Glutamatergic neuron (in vitro differentiated cells): Measurements from ENCODE around the gene NECTIN1. TPM values are rescaled to one million over a fixed set of nuclear protein-coding genes. Genes with fewer than 3 reads are reported as not detected.

ENCODE experiments used
- DNase-seq: peaks from one replicate; pipeline ENCODE4 v3.0.0; 2022
- H3K27ac Mint-ChIP-seq: one replicate; pipeline ENCODE4 v1.8.0; 2020; ENCODE audit warnings: mild to moderate bottlenecking, mixed read lengths, inconsistent platforms; ENCODE audit not compliant: unreplicated experiment
- H3K27me3 Mint-ChIP-seq: one replicate; pipeline ENCODE4 v1.8.0; 2020; ENCODE audit warnings: mild to moderate bottlenecking, moderate library complexity, mixed read lengths, inconsistent platforms; ENCODE audit not compliant: unreplicated experiment
- H3K36me3 Mint-ChIP-seq: one replicate; pipeline ENCODE4 v1.8.0; 2020; ENCODE audit warnings: mild to moderate bottlenecking, mixed read lengths, inconsistent platforms; ENCODE audit not compliant: unreplicated experiment
- H3K4me1 Mint-ChIP-seq: one replicate; pipeline ENCODE4 v1.8.0; 2020; ENCODE audit warnings: mild to moderate bottlenecking, low read depth, mixed read lengths, inconsistent platforms; ENCODE audit not compliant: unreplicated experiment
- H3K4me3 Mint-ChIP-seq: one replicate; pipeline ENCODE4 v1.8.0; 2020; ENCODE audit warnings: mild to moderate bottlenecking, mixed read lengths, inconsistent platforms; ENCODE audit not compliant: unreplicated experiment
- H3K9me3 Mint-ChIP-seq: one replicate; pipeline ENCODE4 v1.8.0; 2020; ENCODE audit warnings: mild to moderate bottlenecking, moderate library complexity, mixed read lengths, inconsistent platforms; ENCODE audit not compliant: unreplicated experiment
- total RNA-seq: library from RNA; stranded (reverse); fragmentation: NEBNext Ultra II Directional; extraction: Animal tissue kit (Norgen Biotek cat#: 25700); gene quantifications from one replicate; pipeline ENCODE4 v1.2.1, GENCODE V29; 2021; ENCODE audit not compliant: unreplicated experiment
- TF ChIP-seq, protein P1 (sequence below): fragments of 200-600 bp; sonication (generic); IDR thresholded peaks from one replicate; pipeline ENCODE4 v1.5.0; 2021; ENCODE audit not compliant: partially characterized antibody, unreplicated experiment

NECTIN1 gene
- total RNA-seq, 1 donor from 2014 or later = 26.0 TPM

DNA sequence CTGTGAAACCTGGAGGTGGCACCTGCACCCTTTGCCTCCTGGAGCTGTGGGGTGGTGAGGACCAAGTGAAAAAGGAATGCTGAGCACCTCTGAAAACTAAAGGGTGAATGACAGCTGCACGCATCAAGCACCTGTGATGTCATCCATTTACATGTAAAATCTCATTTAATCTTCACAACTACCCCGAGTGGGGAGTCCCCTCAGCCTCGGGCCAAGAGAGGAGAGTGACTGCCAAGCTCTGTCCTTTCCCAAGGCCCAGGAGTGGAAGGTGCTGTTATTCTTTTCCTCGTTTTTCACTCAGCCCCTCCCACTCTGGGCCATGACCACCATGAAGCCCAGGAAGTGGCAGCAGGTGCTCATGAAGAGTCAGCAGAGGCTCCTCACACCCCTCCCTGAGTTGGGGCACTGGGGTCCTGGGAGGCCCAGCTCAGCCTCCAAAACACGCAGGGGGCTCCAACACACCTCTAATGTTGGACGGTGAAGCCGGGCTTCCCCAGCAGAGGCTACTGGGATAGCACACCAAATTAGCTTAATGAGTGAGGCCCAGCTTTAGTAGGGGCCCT, 35.7 kb downstream of the NECTIN1 start:
- Mint-ChIP-seq H3K27ac (no peak overlapping the region), H3K9me3 (peaks cover 2% of the 10 kb centered on the region), H3K4me1 (peaks cover 12% of the 10 kb centered on the region), H3K36me3 (no peaks in the 10 kb centered on the region), H3K4me3 (peak overlapping the region; percentile 6), H3K27me3 (peaks cover 7% of the 10 kb centered on the region)
- TF ChIP-seq, protein P1, sequence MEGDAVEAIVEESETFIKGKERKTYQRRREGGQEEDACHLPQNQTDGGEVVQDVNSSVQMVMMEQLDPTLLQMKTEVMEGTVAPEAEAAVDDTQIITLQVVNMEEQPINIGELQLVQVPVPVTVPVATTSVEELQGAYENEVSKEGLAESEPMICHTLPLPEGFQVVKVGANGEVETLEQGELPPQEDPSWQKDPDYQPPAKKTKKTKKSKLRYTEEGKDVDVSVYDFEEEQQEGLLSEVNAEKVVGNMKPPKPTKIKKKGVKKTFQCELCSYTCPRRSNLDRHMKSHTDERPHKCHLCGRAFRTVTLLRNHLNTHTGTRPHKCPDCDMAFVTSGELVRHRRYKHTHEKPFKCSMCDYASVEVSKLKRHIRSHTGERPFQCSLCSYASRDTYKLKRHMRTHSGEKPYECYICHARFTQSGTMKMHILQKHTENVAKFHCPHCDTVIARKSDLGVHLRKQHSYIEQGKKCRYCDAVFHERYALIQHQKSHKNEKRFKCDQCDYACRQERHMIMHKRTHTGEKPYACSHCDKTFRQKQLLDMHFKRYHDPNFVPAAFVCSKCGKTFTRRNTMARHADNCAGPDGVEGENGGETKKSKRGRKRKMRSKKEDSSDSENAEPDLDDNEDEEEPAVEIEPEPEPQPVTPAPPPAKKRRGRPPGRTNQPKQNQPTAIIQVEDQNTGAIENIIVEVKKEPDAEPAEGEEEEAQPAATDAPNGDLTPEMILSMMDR = no peak
- DNase-seq = no peak

DNA sequence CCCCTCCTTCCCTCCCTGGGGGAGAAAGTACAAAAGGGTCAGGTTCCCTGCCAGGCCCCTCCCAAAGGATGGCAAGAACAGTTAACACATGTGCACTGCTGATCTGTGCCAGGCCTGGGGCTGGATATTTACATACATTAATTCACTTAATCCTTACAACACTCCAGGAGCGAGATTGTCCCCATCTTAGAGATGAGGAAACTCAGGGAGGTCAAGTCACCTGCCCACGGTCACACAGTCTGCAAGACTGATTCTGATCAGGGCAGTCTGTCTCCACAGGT, 36.5 kb downstream of the NECTIN1 start:
- no peak overlapping the region for H3K27ac Mint-ChIP-seq
- peaks cover 4% of the 10 kb centered on the region for H3K9me3 Mint-ChIP-seq
- peaks cover 7% of the 10 kb centered on the region for H3K27me3 Mint-ChIP-seq
- H3K4me1 Mint-ChIP-seq = peaks cover 19% of the 10 kb centered on the region
- H3K4me3 Mint-ChIP-seq = no peak overlapping the region
- TF ChIP-seq, protein P1 = no peak
- DNase-seq = no peak
- no peaks in the 10 kb centered on the region for H3K36me3 Mint-ChIP-seq

DNA sequence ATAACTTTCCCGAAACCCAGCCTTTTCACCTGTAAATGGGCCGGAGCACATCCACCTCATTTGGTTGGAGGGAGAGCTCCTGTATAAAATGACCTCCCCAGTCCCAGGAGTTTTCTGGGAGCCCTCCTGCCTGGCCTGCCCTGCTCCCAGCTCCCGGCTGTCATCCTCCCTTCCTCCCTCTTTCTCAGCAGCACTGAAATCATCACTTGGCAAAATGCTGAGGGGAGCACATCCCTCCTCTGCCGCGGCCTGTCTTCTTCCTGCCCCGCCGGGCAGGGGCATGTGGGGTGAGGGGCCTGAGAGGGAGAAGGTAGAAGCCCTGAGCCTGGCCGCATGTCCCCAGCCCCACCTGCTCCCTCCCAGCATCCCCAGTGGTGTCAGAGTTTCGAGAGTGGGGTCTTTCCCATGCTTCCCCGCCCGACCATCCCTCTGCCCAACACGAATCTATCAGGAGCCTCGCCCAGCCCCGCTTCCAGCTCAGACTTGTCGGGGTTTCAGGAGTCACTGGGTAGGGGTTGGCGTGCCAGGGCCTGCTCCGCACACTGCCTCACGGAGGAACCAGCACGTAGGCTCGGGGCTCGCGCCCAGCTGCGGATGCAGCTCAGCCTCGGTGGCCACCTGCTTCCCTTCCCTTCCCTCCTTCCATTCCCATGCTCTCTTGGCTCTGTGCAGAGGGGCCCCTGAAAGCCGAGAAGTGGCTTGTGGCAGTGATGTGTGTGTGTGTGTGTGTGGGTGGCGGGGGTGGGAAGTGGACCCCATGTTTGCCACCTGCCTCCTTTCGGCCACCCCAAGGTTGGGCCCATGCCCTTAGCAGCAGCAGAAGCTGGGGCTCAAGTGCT, 37.1 kb downstream of the NECTIN1 start:
- no peak for DNase-seq
- no peak overlapping the region for H3K27ac Mint-ChIP-seq
- TF ChIP-seq, protein P1 = no peak
- no peak overlapping the region for H3K4me3 Mint-ChIP-seq
- peaks cover 24% of the 10 kb centered on the region for H3K4me1 Mint-ChIP-seq
- H3K9me3 Mint-ChIP-seq = peaks cover 8% of the 10 kb centered on the region
- H3K36me3 Mint-ChIP-seq = no peaks in the 10 kb centered on the region
- peaks cover 7% of the 10 kb centered on the region for H3K27me3 Mint-ChIP-seq

DNA sequence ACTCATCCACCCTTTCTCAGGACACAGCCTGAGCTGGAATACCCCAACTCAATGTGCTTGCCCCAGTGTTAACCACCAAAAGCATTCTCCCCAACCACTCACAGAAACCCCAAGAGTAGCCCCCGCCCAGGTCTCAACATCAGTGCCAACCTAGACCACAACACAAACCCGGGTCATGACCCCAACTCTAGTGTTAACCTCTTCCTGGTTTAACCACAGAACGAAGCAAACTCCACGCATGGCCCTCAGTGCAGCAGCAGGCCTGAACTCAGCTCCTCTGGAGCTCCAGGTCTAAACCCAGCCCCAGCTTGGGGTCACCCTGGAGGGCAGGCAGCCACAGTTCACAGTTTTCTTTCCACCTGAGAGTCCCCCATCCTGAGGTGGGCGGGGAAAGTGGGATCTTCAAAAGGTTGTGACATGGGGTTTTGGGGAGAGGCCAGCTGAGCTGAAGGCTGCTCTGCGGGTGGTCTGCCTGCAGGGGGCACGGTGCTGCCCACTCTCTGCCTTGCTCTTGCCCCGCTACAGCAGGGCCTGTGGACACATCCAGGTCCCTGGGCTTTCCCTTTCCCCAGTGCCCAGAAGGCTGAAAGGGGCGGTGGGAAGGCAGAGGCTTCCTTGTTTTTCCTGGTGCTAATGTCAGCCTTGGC, 37.9 kb downstream of the NECTIN1 start:
- Mint-ChIP-seq H3K27me3 (peaks cover 9% of the 10 kb centered on the region), H3K4me1 (peaks cover 30% of the 10 kb centered on the region), H3K27ac (no peak overlapping the region), H3K4me3 (no peak overlapping the region), H3K36me3 (no peaks in the 10 kb centered on the region), H3K9me3 (peaks cover 13% of the 10 kb centered on the region)
- TF ChIP-seq, protein P1 = peak; percentile 21
- no peak for DNase-seq

DNA sequence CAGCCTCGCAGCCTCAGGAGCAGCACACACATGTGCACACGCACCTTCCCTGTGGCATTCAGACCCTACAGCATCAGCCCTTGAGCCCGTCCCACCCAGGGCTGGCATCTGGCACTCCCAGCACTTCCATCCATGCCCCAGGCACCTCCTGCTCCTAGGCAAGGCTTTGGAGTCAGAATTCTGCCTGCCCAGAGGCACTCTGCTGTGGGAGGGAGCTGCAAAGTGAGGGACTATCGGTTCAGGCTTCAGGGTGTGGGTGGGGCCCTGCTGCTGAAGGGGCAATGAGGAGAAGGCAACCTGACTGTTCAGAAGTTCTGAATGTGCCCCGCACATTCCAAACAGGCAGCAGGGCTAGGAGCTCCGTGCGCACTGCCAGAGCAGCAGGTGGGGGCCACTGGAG, 39.7 kb downstream of the NECTIN1 start:
- Mint-ChIP-seq H3K9me3 (peaks cover 17% of the 10 kb centered on the region), H3K4me1 (peaks cover 37% of the 10 kb centered on the region)

More for the DNA sequence above, 39.7 kb downstream of the NECTIN1 start:
- Mint-ChIP-seq H3K4me3 (no peak overlapping the region), H3K27me3 (peaks cover 7% of the 10 kb centered on the region), H3K27ac (no peak overlapping the region), H3K36me3 (no peaks in the 10 kb centered on the region)
- TF ChIP-seq, protein P1 = no peak
- DNase-seq = no peak
